Duodenal mucosa (tissue), 2 donors: ENCODE data around the gene PTOV1.

ENCODE experiments used
- H3K27ac ChIP-seq: one replicate; pipeline ENCODE4 v1.7.0; 2013; ENCODE audit warnings: low read depth, low read length
- H3K27me3 ChIP-seq, 2 donors: one replicate each; pipeline ENCODE4 v1.7.0; 2013; ENCODE audit warnings: low read length in 2 of 2, control low read depth in 1 of 2; ENCODE audit not compliant: insufficient read depth in 2 of 2, control insufficient read depth in 1 of 2
- H3K36me3 ChIP-seq, 2 donors: one replicate each; pipeline ENCODE4 v1.7.0; 2013; ENCODE audit warnings: low read length in 2 of 2, control low read depth in 1 of 2; ENCODE audit not compliant: insufficient read depth in 2 of 2, control insufficient read depth in 1 of 2
- H3K4me1 ChIP-seq, 2 donors: one replicate each; pipeline ENCODE4 v1.7.0; 2013; ENCODE audit warnings: low read length in 2 of 2, control low read depth in 1 of 2; ENCODE audit not compliant: insufficient read depth in 2 of 2, control insufficient read depth in 1 of 2
- H3K4me3 ChIP-seq, 2 donors: one replicate each; pipeline ENCODE4 v1.7.0; 2013; ENCODE audit warnings: low read length in 2 of 2, low read depth in 1 of 2
- H3K9ac ChIP-seq, 2 donors: one replicate each; pipeline ENCODE4 v1.7.0; 2013; ENCODE audit warnings: low read length in 2 of 2, low read depth in 1 of 2
- H3K9me3 ChIP-seq, 2 donors: one replicate each; pipeline ENCODE4 v1.7.0; 2013; ENCODE audit warnings: low read length in 2 of 2, control low read depth in 1 of 2; ENCODE audit not compliant: control insufficient read depth in 1 of 2

Gene PTOV1

DNA sequence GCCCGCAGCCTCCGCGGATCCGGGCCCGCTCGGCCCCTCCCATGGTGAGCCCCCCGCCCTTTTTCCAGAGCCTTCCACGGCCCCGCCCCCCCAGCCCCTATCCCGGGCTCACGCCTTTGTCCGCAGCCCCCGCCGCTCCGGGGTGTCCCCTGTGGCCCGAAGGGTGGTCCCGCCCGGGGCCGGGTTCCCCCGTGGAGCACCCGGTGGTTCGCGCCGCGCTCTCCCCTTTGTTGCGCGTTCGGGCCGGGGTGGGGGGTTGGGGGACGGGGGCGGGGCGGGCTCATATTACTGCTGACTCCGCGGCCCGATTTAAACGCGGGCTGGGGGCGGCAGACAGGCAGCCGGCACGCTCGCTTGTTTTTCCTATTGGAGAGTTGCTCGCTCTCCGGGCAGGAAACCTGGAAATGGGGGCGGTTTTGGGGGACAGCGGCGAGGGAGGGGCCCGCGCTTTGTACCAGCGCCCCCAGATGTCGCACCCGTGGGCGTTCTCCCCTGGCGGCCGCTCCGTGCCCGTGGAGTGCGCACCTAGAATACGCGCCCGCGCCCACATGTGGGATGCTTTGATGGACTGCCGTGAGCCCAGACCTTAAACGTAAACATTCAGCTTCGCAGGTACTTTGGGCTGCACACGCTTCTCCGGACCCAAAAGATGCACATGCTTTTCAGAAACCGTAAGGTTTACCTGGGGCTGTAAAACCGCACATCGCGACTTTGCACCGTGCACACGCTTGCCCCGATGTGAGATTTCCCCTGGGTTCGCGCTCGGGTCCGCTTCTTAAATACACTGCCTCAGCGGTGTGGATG lies 699 bp downstream of the PTOV1 start:
- Histone ChIP-seq H3K27me3 (no peaks in the 10 kb centered on the region), H3K9me3 (no peaks in the 10 kb centered on the region), H3K27ac (no peak overlapping the region), H3K4me3 (peak overlapping the region; percentile 63 to 92), H3K36me3 (peaks cover 0 to 16% of the 10 kb centered on the region in 2 donors), H3K9ac (peak overlapping the region; percentile 13 to 57), H3K4me1 (peaks cover 15 to 31% of the 10 kb centered on the region in 2 donors)

DNA sequence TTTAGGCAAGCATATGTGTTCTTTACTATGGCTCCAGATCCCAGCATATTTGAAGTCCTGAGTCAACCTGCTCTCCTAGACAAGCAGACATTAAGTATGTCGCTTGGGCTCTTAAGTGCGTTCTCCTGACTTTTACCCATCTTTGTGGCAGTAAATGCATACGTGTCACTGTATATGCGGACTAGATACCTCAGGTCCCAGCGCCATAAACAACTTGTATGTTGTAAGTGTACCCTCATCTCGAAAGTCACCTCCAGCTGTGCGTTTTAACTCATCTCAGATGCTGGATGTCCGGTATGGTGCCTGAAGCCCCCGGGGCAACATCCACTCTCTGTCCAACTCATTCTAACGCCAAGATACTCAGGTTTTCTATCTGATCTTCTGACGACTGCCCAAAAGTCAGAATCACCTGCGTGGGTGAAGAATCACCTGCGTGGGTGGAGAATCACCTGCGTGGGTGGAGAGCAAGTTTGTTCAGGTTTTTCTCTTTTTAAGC lies 1.7 kb downstream of the PTOV1 start:
- Histone ChIP-seq H3K9ac (peak overlapping the region; percentile 13 to 57), H3K36me3 (peaks cover 0 to 25% of the 10 kb centered on the region in 2 donors), H3K4me1 (peaks cover 15 to 31% of the 10 kb centered on the region in 2 donors), H3K27me3 (no peaks in the 10 kb centered on the region), H3K4me3 (peak overlapping the region; percentile 63 to 70), H3K27ac (no peak overlapping the region), H3K9me3 (no peaks in the 10 kb centered on the region)

DNA sequence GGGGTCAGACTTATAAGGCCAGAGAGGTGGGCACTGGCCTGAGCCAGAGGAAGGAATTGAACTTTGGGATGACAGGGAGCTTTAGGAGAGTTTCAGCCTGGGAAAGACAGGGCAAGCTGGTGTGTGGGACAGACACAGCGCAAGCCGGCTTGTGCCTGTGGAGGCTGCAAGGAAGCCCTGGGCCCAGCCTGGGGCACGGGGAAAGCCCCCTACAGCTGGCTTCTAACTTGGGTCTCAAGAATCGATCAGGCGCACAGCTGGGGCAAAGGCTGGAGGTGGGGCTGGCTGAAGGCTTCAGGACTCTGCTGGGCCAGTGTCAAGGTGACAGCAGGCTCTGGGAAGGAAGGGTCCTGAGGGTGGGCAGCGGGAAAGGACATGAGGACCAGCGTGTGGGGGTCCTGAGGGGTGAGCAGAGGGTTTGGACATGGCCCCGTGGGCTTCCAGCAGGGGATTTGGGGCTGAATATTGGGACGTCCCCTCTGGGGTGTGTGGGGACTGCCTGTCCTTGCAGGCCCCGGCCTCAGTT lies 3.0 kb downstream of the PTOV1 start:
- Histone ChIP-seq H3K4me1 (peaks cover 15 to 31% of the 10 kb centered on the region in 2 donors), H3K9ac (no peak overlapping the region), H3K9me3 (no peaks in the 10 kb centered on the region), H3K36me3 (peaks cover 0 to 37% of the 10 kb centered on the region in 2 donors), H3K4me3 (no peak overlapping the region), H3K27ac (no peak overlapping the region), H3K27me3 (no peaks in the 10 kb centered on the region)

DNA sequence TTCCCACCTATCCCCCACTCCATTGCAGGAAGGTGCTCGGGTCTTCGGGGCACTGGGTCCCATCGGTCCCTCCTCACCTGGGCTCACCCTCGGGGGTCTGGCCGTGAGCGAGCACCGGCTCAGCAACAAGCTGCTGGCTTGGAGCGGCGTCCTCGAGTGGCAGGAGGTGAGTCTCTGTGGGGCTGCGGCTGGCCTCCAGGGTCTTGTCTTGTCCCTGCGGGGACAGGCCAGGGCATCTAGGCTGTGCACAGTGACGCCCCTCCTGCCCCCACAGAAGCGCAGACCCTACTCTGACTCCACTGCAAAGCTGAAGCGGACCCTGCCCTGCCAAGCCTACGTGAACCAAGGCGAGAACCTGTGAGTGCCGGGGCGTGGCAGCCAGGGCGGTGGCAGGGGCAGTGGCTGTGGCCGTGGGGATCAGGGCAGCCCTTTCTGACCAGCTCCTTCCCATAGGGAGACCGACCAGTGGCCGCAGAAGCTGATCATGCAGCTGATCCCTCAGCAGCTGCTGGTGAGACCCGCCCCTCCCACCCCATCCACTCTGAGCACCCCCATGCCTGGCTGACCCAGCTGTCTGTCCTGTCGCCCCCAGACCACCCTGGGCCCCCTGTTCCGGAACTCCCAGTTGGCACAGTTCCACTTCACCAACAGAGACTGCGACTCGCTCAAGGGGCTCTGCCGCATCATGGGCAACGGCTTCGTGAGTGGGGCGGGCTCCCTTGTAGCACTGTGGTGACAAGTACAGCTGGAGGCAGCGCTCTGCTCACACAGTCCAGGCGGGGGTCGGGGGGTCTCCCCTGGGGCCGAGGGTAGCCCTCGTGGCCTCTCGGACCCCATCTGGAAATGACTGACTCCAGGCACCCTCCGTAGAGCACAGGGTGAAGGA lies 3.7 kb downstream of the PTOV1 start:
- Histone ChIP-seq H3K4me3 (no peak overlapping the region), H3K27me3 (no peaks in the 10 kb centered on the region), H3K9me3 (no peaks in the 10 kb centered on the region), H3K36me3 (peaks cover 2 to 39% of the 10 kb centered on the region in 2 donors), H3K27ac (no peak overlapping the region), H3K9ac (no peak overlapping the region), H3K4me1 (peaks cover 15 to 31% of the 10 kb centered on the region in 2 donors)

DNA sequence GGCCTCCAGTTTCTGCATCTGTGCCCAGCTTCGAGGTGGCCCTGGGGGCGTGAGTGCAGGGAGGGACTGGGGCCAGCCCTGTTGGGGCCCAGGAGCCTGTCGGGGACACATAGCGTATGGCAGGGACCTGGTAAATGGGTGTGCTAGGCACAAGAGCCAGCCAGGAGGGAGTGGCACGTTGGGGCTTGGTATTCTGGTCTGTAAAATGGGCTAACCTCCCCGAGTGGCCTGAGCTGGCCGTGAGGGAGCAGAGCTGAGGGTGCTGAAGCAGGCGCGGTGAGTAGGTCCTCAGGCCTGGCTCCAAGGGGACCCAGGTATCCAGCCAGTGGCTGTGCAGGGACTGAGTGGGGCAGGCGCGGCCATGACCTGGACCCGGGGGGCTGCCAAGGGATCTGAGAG lies 4.3 kb downstream of the PTOV1 start:
- H3K9me3 ChIP-seq: no peaks in the 10 kb centered on the region
- no peak overlapping the region for H3K27ac ChIP-seq
- no peak overlapping the region for H3K4me3 ChIP-seq
- H3K9ac ChIP-seq: no peak overlapping the region
- no peaks in the 10 kb centered on the region for H3K27me3 ChIP-seq
- peaks cover 11 to 25% of the 10 kb centered on the region in 2 donors for H3K4me1 ChIP-seq
- peaks cover 6 to 44% of the 10 kb centered on the region in 2 donors for H3K36me3 ChIP-seq

DNA sequence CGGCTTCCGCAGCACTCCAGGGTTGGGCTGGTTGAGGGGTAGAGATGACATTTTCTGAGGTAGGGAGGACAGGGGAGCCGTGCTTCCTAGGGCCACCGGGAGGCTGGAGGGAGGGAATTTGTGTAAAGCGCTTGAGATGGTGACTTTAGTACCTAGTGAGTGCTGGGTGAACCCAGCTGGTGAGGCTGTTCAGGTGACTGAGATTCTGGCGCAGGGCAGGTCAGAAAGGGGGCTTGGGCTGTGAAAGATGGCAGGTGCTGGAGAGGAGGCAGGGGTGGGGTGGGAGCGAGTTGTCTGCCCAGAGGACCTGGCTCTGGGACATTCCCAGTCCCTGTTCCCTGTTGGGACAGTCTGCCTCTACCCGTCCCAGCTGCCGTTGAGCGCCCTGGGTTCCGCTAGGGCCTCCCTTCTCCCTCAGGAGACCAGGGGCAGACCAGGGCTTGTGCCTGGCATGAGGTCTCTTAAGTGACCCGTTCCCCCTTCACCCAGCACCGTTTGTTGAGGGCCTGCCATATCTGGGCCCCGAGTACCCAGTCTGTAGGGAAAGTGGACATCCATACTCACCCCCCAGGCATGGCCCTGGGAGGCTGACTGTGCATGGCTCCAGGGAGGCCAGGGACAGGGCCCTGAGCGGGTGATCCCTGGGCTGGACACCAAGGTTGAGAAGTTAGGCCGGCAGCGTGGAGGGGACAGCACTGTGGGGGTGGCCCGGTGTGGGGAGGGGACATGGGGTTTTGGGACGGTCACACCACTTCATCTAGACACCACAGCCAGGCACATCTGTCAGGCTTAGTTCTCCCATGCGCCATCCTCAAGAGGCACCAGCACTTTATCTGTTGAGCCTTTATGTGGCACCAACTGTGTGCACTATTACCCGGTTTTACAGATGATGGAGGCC lies 5.0 kb downstream of the PTOV1 start:
- Histone ChIP-seq H3K9ac (no peak overlapping the region), H3K9me3 (no peaks in the 10 kb centered on the region), H3K4me3 (no peak overlapping the region), H3K4me1 (peaks cover 11 to 24% of the 10 kb centered on the region in 2 donors), H3K27me3 (no peaks in the 10 kb centered on the region), H3K36me3 (peaks cover 6 to 50% of the 10 kb centered on the region in 2 donors), H3K27ac (no peak overlapping the region)

DNA sequence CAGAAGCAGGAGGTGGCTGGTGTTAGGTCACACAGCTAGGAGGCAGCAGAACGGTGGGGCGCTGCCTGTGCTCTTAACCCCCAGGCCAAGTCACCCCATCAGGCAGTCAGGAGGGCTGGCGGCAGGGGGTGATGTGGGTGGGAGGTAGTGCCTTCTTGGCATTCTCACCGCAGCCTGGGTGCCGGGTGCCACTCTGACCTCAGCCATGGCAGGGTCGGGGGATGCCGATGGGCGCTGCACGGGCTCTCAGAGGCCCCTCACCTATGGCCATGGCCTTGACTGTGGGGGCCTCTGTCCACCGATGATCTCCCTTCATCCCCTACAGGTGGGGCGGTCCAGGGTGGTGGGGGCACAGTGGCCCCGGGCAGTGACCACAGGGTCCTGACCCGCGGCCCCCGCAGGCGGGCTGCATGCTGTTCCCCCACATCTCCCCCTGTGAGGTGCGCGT lies 5.6 kb downstream of the PTOV1 start:
- H3K27ac ChIP-seq: no peak overlapping the region
- peaks cover 11 to 24% of the 10 kb centered on the region in 2 donors for H3K4me1 ChIP-seq
- H3K9me3 ChIP-seq: no peaks in the 10 kb centered on the region
- no peaks in the 10 kb centered on the region for H3K27me3 ChIP-seq
- peaks cover 9 to 54% of the 10 kb centered on the region in 2 donors for H3K36me3 ChIP-seq
- no peak overlapping the region for H3K4me3 ChIP-seq
- H3K9ac ChIP-seq: no peak overlapping the region

DNA sequence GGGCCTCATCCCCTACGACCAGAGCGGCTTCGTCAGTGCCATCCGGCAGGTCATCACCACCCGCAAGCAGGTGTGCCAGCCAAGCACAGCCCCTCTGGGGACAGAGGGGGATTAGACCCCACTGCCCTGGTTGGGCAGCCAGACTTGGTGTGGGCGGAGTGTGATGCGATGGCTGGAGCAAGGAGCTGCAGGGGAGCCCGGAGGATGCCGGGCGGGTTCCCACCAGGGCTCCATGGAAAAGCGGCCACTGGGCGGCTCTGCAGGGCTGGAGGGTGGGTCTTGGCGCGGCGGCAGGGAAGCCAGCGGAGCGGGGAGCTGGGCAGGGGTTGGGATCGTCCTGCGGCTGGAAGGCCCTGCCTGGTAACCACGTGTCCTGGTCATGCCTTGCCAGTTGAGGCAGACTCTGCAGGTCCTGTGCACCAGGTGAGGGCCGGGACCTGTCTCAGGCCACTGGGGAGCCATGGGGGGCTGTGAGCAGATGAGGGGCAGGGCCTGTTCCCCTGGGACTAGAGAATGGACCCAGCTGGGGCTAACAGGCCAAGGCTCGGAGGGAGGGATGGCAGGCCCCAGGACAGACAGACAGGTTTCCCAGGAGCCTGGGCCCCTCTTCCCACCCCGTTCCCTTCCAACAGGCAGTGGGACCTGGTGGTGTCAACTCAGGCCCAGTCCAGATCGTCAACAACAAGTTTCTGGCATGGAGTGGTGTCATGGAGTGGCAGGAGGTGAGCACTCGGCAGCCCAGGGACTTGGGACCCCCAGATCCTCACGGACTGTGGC lies 6.3 kb downstream of the PTOV1 start:
- H3K4me3 ChIP-seq: no peak overlapping the region
- peaks cover 11 to 54% of the 10 kb centered on the region in 2 donors for H3K36me3 ChIP-seq
- H3K4me1 ChIP-seq: peaks cover 8 to 19% of the 10 kb centered on the region in 2 donors
- no peaks in the 10 kb centered on the region for H3K9me3 ChIP-seq
- no peaks in the 10 kb centered on the region for H3K27me3 ChIP-seq
- H3K9ac ChIP-seq: no peak overlapping the region
- H3K27ac ChIP-seq: no peak overlapping the region

DNA sequence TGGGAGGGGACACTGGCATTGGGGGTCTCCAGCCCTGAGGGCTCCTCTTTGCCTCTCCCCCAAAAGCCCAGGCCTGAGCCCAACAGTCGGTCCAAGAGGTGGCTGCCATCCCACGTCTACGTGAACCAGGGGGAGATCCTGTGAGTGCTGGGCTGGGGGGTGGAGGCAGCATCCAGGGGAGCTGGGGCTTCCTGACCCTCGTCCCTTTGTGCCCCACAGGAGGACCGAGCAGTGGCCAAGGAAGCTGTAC lies 6.8 kb downstream of the PTOV1 start:
- no peak overlapping the region for H3K4me3 ChIP-seq
- no peaks in the 10 kb centered on the region for H3K27me3 ChIP-seq
- no peak overlapping the region for H3K9ac ChIP-seq
- H3K9me3 ChIP-seq: no peaks in the 10 kb centered on the region
- H3K27ac ChIP-seq: no peak overlapping the region
- peaks cover 11 to 54% of the 10 kb centered on the region in 2 donors for H3K36me3 ChIP-seq
- peaks cover 2 to 14% of the 10 kb centered on the region in 2 donors for H3K4me1 ChIP-seq
